Hematopoietic multipotent progenitor cell (in vitro differentiated cells): ENCODE data around the gene SCARF2. TPM values are rescaled to one million over a fixed set of nuclear protein-coding genes. Genes with fewer than 3 reads are reported as not detected.
"Not testable (repeated sequence)": the region's sequence is repeated elsewhere in the genome, so short reads cannot be mapped to it uniquely, and the experiment has no call there.

Source experiments
- DNase-seq, 3 donors: peaks; one replicate each; pipeline ENCODE4 v3.0.0-alpha.2; 2011 to 2015; ENCODE audit warnings: low read depth in 2 of 3, low spot score in 2 of 3
- total RNA-seq: library from RNA; depleted of rRNA; stranded (reverse); fragments of >200 nt; gene quantifications from one replicate; pipeline ENCODE4 v1.2.3, GENCODE V29; 2012

SCARF2 gene
- total RNA-seq, 1 donor, result 0.54 TPM

GRCh38 chr22:20414450-20414849 is 23.2 kb downstream of the SCARF2 start:
- DNase-seq, result no peak

- DNase-seq, result no peak
Measured at GRCh38 chr22:20414059-20414440, 23.6 kb downstream of the SCARF2 start.

GRCh38 chr22:20413217-20414058 is 24.2 kb downstream of the SCARF2 start:
- DNase-seq, result no peak

- DNase-seq, result no peak
Measured at GRCh38 chr22:20412474-20413216, 25.0 kb downstream of the SCARF2 start.

GRCh38 chr22:20409385-20409784 is 28.2 kb downstream of the SCARF2 start:
- DNase-seq, result not testable (repeated sequence)

- DNase-seq, result no peak
Measured at GRCh38 chr22:20408891-20409290, 28.7 kb downstream of the SCARF2 start.

- no peak for DNase-seq
Measured at GRCh38 chr22:20407829-20408228, 29.8 kb downstream of the SCARF2 start.

- no peak for DNase-seq
Measured at GRCh38 chr22:20406686-20407408, 30.8 kb downstream of the SCARF2 start.

GRCh38 chr22:20405931-20406685 is 31.5 kb downstream of the SCARF2 start:
- no peak for DNase-seq

- DNase-seq, result no peak
Measured at GRCh38 chr22:20405291-20405930, 32.2 kb downstream of the SCARF2 start.

GRCh38 chr22:20404881-20405280 is 32.7 kb downstream of the SCARF2 start:
- no peak for DNase-seq

GRCh38 chr22:20403779-20404140 is 33.9 kb downstream of the SCARF2 start:
- no peak for DNase-seq

- DNase-seq, result no peak
Measured at GRCh38 chr22:20402960-20403778, 34.5 kb downstream of the SCARF2 start.

- DNase-seq, result no peak
Measured at GRCh38 chr22:20401376-20402014, 36.1 kb downstream of the SCARF2 start.

GRCh38 chr22:20400606-20401375 is 36.8 kb downstream of the SCARF2 start:
- DNase-seq, result no peak

- no peak for DNase-seq
Measured at GRCh38 chr22:20399866-20400605, 37.6 kb downstream of the SCARF2 start.

- DNase-seq, result no peak
Measured at GRCh38 chr22:20398420-20398819, 39.2 kb downstream of the SCARF2 start.
